IgD-negative memory B cell (primary cell): ENCODE results near the gene SIL1. TPM values are rescaled to one million over a fixed set of nuclear protein-coding genes. Genes with fewer than 3 reads are reported as not detected.
"Not testable (repeated sequence)": the region's sequence is repeated elsewhere in the genome, so short reads cannot be mapped to it uniquely, and the experiment has no call there.

Source experiments
- H3K27ac Mint-ChIP-seq, 3 donors: one replicate each; pipeline ENCODE4 v1.8.0; 2020 to 2022; ENCODE audit warnings: mild to moderate bottlenecking in 3 of 3, mixed read lengths in 3 of 3, moderate library complexity in 1 of 3
- H3K27me3 Mint-ChIP-seq: one replicate; pipeline ENCODE4 v1.8.0; 2021; ENCODE audit warnings: mixed read lengths
- H3K36me3 Mint-ChIP-seq: one replicate; pipeline ENCODE4 v1.8.0; 2020; ENCODE audit warnings: mild to moderate bottlenecking, mixed read lengths
- H3K4me1 Mint-ChIP-seq, 3 donors: one replicate each; pipeline ENCODE4 v1.8.0; 2020 to 2022; ENCODE audit warnings: mixed read lengths in 3 of 3, mild to moderate bottlenecking in 1 of 3
- H3K4me3 Mint-ChIP-seq, 4 donors: one replicate each; pipeline ENCODE4 v1.8.0; 2020 to 2022; ENCODE audit warnings: mild to moderate bottlenecking in 4 of 4, mixed read lengths in 4 of 4, moderate library complexity in 3 of 4
- H3K9me3 Mint-ChIP-seq, 3 donors: one replicate each; pipeline ENCODE4 v1.8.0; 2020 to 2021; ENCODE audit warnings: mixed read lengths in 3 of 3, mild to moderate bottlenecking in 1 of 3
- polyA plus RNA-seq: library from polyadenylated mRNA; unstranded; fragments of 300-500 nt; fragmentation: Illumina TruSeq; gene quantifications from one replicate; pipeline ENCODE4 v1.2.3, GENCODE V29; 2021

Gene SIL1
- polyA plus RNA-seq, 1 donor from 2014 or later = 17.9 TPM

- peaks cover 0 to 8% (median 0%) of the 10 kb centered on the region in 3 donors for H3K4me1 Mint-ChIP-seq
- H3K4me3 Mint-ChIP-seq = no peak overlapping the region
- H3K9me3 Mint-ChIP-seq = no peaks in the 10 kb centered on the region
- H3K27ac Mint-ChIP-seq = no peak overlapping the region
- peaks cover 11% of the 10 kb centered on the region for H3K36me3 Mint-ChIP-seq
- H3K27me3 Mint-ChIP-seq = no peaks in the 10 kb centered on the region
Observed at GRCh38 chr5:139131465-139131864, 66.7 kb downstream of the SIL1 start.

DNA sequence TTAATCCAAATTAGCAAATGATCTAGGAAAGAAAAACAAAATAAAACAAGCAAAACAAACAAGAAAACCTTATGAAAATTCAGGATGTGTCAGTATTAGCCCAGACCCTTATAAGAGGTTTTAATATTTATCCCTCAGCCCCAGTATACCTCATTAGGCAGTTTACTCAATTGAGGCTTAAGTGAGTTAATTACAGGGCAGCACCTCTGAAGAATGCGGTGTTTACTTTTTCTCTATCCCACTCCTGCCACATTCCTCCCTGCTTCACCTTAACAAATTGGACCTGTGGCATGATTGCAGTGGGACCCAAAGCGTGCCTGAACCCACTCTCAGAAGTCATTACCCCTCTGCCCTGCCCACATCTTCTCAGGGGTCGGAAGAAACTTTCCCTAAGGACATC, 67.1 kb downstream of the SIL1 start:
- Mint-ChIP-seq H3K9me3 (no peaks in the 10 kb centered on the region), H3K4me3 (no peak overlapping the region), H3K4me1 (peaks cover 0 to 5% (median 0%) of the 10 kb centered on the region in 3 donors), H3K27ac (no peak overlapping the region), H3K36me3 (peaks cover 11% of the 10 kb centered on the region), H3K27me3 (no peaks in the 10 kb centered on the region)

DNA sequence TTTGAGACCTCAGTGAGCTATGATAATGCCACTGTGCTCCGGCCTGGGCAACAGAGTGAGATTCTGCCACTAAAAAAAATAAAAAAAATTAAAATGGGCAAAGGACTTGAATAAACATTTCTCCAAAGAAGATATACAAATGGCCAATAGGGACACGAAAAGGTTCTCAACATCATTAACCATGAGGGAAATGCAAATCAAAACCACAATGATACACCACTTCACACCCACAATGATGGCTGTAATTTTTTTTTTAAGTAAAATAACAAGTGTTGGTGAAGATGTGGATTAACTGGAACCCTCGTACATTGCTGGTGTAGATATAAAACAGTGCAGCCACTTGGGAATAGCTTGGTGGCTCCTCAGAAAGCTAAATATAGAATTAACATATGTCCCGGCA, 68.0 kb downstream of the SIL1 start:
- peaks cover 11% of the 10 kb centered on the region for H3K36me3 Mint-ChIP-seq
- no peak overlapping the region for H3K27ac Mint-ChIP-seq

GRCh38 chr5:139126711-139127111, 71.5 kb downstream of the SIL1 start:
- H3K4me1 Mint-ChIP-seq = peaks cover 0 to 2% (median 0%) of the 10 kb centered on the region in 3 donors
- no peak overlapping the region for H3K4me3 Mint-ChIP-seq
- no peaks in the 10 kb centered on the region for H3K27me3 Mint-ChIP-seq
- H3K9me3 Mint-ChIP-seq = no peaks in the 10 kb centered on the region
- peaks cover 11% of the 10 kb centered on the region for H3K36me3 Mint-ChIP-seq
- no peak overlapping the region for H3K27ac Mint-ChIP-seq

More for the DNA sequence above, 68.0 kb downstream of the SIL1 start:
- H3K27me3 Mint-ChIP-seq = no peaks in the 10 kb centered on the region
- no peak overlapping the region for H3K4me3 Mint-ChIP-seq
- H3K4me1 Mint-ChIP-seq = peaks cover 0 to 5% (median 0%) of the 10 kb centered on the region in 3 donors
- no peaks in the 10 kb centered on the region for H3K9me3 Mint-ChIP-seq

DNA sequence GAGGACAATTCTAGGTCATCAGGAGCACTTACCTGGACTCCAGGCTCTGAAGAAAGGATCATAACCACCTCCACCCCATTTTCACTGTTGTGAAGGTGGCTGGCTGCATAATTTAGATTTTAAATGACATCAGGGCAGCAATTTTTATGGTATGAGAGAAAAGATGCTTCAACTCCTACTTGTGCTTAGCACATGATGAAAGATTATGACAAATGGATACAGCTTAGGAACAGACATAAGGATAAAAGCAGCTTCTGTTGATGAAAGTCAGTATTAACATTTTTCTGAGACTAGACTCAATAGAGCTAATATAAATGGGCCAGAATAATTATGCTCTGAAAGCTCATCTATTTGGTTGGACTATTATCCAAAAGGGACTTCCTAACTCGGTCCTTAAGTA, 72.2 kb downstream of the SIL1 start:
- H3K27ac Mint-ChIP-seq = no peak overlapping the region
- H3K4me1 Mint-ChIP-seq = peaks cover 0 to 2% (median 0%) of the 10 kb centered on the region in 3 donors
- peaks cover 11% of the 10 kb centered on the region for H3K36me3 Mint-ChIP-seq
- no peaks in the 10 kb centered on the region for H3K27me3 Mint-ChIP-seq
- no peaks in the 10 kb centered on the region for H3K9me3 Mint-ChIP-seq
- H3K4me3 Mint-ChIP-seq = no peak overlapping the region

- Mint-ChIP-seq H3K36me3 (peaks cover 12% of the 10 kb centered on the region), H3K4me3 (no peak overlapping the region), H3K9me3 (no peaks in the 10 kb centered on the region), H3K27ac (no peak overlapping the region), H3K4me1 (no peaks in the 10 kb centered on the region), H3K27me3 (no peaks in the 10 kb centered on the region)
Observed at GRCh38 chr5:139124774-139125520, 73.2 kb downstream of the SIL1 start.

DNA sequence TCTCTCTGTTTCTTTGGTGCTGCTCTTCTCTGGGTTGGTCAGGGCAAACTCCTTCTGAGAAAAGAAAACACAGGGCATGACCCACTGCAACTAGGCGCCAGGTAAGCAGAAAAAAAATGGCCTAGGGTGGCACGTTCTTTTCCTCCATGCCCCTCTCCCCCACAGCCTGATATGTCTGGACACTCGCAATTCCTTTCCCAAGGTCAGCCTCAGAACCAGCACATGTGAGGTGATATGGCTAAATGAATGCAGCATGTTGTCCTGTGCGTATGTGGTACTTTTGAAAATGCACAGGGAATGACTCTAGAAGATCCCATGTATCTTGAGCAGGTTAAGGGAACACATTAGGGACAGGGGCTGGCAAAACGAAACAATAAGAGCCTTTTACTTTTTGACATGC, 77.0 kb downstream of the SIL1 start:
- Mint-ChIP-seq H3K27me3 (no peaks in the 10 kb centered on the region), H3K9me3 (no peaks in the 10 kb centered on the region), H3K27ac (no peak overlapping the region), H3K4me1 (no peaks in the 10 kb centered on the region), H3K36me3 (peaks cover 15% of the 10 kb centered on the region), H3K4me3 (no peak overlapping the region)

DNA sequence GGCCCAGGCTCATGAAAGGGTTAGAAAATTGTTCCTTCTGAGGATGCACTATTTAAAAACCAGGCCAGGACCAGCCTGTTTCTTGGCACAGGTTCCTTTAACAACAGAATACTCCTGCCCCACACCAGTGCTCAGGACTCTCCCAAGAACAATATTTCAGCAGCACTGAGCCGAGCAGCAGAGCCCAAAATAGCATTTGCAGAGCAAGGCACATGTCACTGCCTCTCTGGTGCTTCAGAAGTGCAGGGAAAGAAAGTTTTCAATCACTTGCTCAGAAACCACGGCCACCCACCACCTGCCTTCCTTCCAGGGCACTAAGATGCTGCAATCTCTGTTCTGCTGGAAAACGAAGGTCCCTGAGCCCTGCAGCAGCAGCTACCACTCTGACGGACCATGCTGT, 77.6 kb downstream of the SIL1 start:
- H3K27me3 Mint-ChIP-seq = no peaks in the 10 kb centered on the region
- peaks cover 20% of the 10 kb centered on the region for H3K36me3 Mint-ChIP-seq
- H3K9me3 Mint-ChIP-seq = no peaks in the 10 kb centered on the region
- H3K4me1 Mint-ChIP-seq = no peaks in the 10 kb centered on the region
- H3K4me3 Mint-ChIP-seq = no peak overlapping the region
- no peak overlapping the region for H3K27ac Mint-ChIP-seq

- H3K9me3 Mint-ChIP-seq = no peaks in the 10 kb centered on the region
- H3K27ac Mint-ChIP-seq = no peak overlapping the region
- H3K36me3 Mint-ChIP-seq = peaks cover 22% of the 10 kb centered on the region
- H3K4me1 Mint-ChIP-seq = no peaks in the 10 kb centered on the region
- no peaks in the 10 kb centered on the region for H3K27me3 Mint-ChIP-seq
- no peak overlapping the region for H3K4me3 Mint-ChIP-seq
Observed at GRCh38 chr5:139118804-139119203, 79.4 kb downstream of the SIL1 start.

DNA sequence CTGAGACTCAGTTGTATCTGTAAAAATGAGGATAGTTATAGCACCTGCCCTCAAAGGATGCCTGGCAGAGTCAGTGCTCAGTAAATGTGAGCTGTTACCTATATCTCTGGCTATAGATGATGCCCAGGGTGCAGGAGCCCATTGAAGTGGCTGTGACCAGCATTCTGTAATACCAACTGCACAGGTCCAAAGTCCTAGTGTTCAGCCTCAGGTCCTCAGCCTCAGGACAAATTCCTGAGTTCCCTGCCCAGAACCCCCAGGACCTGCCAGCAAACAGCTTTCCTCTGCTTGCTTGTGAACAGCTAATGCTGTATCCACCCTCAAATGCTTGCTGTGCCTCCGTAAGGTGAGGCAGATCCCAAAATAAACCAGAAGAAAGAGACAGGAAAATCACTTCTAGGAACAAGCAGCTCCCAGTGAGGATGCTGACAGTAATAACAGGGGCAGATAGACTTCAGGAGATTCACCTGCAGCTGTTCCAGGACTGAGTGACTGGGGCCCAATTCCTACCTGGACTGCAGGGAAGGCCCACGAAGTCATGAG, 80.8 kb downstream of the SIL1 start:
- Mint-ChIP-seq H3K27ac (no peak overlapping the region), H3K4me1 (peaks cover 0 to 2% (median 0%) of the 10 kb centered on the region in 3 donors), H3K9me3 (peaks cover 0 to 2% (median 0%) of the 10 kb centered on the region in 3 donors), H3K27me3 (no peaks in the 10 kb centered on the region), H3K36me3 (peaks cover 29% of the 10 kb centered on the region), H3K4me3 (no peak overlapping the region)

- Mint-ChIP-seq H3K27ac (no peak overlapping the region), H3K9me3 (peaks cover 0 to 2% (median 0%) of the 10 kb centered on the region in 3 donors), H3K36me3 (peaks cover 29% of the 10 kb centered on the region), H3K4me1 (peaks cover 0 to 2% (median 0%) of the 10 kb centered on the region in 3 donors), H3K4me3 (no peak overlapping the region), H3K27me3 (no peaks in the 10 kb centered on the region)
Observed at GRCh38 chr5:139116100-139116655, 82.0 kb downstream of the SIL1 start.

DNA sequence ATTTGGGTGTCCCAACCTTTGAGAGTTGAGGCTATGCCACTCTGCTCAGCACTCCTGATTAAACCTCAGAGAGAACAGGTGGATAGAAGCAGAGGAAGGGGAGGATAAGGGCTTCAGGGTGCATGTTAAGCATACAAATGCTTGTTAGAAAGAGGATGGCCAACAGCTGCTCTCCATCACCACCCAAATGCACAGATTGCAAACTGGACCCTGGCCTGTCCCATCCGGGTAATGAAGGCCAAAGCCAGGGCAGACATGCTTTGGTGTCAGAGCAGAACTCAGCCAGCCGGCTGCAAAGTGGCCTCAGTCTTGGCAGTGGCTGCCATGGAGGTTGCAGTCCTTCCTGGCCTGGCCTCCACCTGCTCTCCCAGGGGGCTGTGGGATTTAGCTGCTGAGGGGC, 84.3 kb downstream of the SIL1 start:
- H3K4me1 Mint-ChIP-seq = peaks cover 0 to 2% (median 0%) of the 10 kb centered on the region in 3 donors
- H3K9me3 Mint-ChIP-seq = peaks cover 0 to 2% (median 0%) of the 10 kb centered on the region in 3 donors
- H3K4me3 Mint-ChIP-seq = no peak overlapping the region
- H3K27me3 Mint-ChIP-seq = no peaks in the 10 kb centered on the region
- no peak overlapping the region for H3K27ac Mint-ChIP-seq
- peaks cover 22% of the 10 kb centered on the region for H3K36me3 Mint-ChIP-seq

GRCh38 chr5:139112362-139112761, 85.8 kb downstream of the SIL1 start:
- H3K4me1 Mint-ChIP-seq, H3K4me3 Mint-ChIP-seq, H3K27me3 Mint-ChIP-seq, H3K27ac Mint-ChIP-seq, H3K9me3 Mint-ChIP-seq: not testable (repeated sequence)
- peaks cover 18% of the 10 kb centered on the region for H3K36me3 Mint-ChIP-seq

DNA sequence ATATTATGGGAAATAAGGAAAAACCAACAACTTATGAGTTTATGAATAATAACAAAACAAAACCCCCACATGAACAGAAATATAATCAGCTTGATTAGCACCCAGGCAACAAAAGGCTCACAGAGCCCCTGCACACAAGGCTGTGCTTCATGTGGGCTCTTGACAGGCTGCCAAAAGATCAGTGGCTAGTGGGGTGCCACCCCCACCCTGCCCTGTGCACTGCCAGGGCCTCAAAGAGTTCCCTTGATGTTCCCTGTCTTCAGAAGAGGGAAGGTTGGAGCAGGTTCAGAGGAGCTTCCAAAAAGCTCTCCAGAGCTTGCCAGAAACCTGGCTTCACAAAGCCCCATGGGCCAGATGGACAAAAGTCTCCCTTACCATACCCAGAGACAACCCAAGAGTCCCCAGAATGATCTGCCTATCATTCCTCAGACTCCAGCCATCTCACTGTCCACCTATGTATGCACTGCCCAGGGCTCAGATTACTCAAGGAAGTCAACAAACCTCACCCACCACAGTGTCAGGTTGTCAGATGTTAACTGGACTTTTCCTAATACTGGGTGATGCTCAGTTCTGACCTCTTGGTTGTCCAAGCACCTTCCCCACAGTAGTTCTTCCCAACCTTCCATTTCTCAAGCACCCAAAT, 87.5 kb downstream of the SIL1 start:
- Mint-ChIP-seq H3K27ac (no peak overlapping the region), H3K36me3 (peaks cover 19% of the 10 kb centered on the region), H3K9me3 (peaks cover 0 to 2% (median 0%) of the 10 kb centered on the region in 3 donors)

DNA sequence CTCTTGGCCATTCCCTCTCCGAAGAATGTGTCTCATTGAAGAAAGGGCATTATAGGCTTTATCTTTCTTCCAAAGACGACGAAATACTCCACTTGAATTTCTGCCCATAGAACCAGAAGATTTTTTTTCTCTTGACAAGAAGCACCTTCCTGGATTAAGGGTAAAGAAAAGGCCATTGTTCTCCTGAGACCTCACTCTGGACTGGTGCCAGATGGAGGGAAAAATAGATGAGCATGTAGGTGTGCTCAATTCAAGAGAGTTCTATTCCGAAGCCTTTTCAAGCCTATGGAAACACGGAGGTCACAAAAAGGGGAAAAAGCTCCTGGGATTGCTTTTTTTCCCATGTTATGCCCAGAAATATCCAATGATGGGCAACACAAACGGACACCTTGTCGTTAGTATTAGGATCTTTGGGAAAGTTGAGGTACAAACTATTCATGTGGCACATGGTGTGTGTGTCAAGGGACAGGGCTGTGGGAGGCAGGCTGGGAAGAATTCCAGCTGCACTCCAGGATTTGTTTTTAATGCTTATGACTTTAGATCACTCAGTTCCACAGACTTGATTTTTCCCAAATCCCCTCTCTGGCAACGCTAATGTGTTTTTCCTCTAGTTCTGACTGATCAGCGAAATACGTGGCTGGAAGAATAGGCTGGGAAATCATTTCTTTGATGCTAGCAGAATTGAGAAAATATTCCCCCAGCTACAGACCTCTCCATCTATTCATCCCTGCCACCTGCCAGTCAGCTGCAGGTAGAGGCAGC, 89.9 kb downstream of the SIL1 start:
- Mint-ChIP-seq H3K4me1 (peaks cover 0 to under 1% (median 0%) of the 10 kb centered on the region in 3 donors), H3K4me3 (no peak overlapping the region), H3K27ac (no peak overlapping the region)

More for the DNA sequence above, 87.5 kb downstream of the SIL1 start:
- Mint-ChIP-seq H3K4me1 (peaks cover 0 to 2% (median 0%) of the 10 kb centered on the region in 3 donors), H3K27me3 (no peaks in the 10 kb centered on the region), H3K4me3 (no peak overlapping the region)

More for the DNA sequence above, 89.9 kb downstream of the SIL1 start:
- H3K36me3 Mint-ChIP-seq = peaks cover 11% of the 10 kb centered on the region
- H3K9me3 Mint-ChIP-seq = no peaks in the 10 kb centered on the region
- H3K27me3 Mint-ChIP-seq = no peaks in the 10 kb centered on the region
